Measurements from ENCODE around the gene TTC33.

GRCh38 chr5:40689438-40689837 lies 66.3 kb downstream of the TTC33 start:
- TF ChIP-seq TAF1 (IDR thresholded peaks at IDR 0.05; ENCODE audit: low read depth) (no peak), CREB1 (IDR thresholded peaks at IDR 0.05; ENCODE audit: low read depth) (no peak), YY1 (IDR thresholded peaks at IDR 0.05; ENCODE audit: low read depth) (no peak), EP300 (IDR thresholded peaks at IDR 0.05; ENCODE audit: borderline replicate concordance) (no peak), EGR1 (IDR thresholded peaks at IDR 0.05) (no peak)
- TF ChIP-seq, protein P1, sequence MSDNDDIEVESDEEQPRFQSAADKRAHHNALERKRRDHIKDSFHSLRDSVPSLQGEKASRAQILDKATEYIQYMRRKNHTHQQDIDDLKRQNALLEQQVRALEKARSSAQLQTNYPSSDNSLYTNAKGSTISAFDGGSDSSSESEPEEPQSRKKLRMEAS (IDR thresholded peaks at IDR 0.05): no peak
